ENCODE data around the gene PLEKHM3. TPM values are rescaled to one million over a fixed set of nuclear protein-coding genes. Genes with fewer than 3 reads are reported as not detected.

PLEKHM3 gene
- total and polyA plus RNA-seq, 2 of the 13 experiments (the other 11 are each of a cell fraction or from before 2014, with no cell fraction given), result 4.5 to 4.7 TPM

GRCh38 chr2:207819839-207820784 lies 205.2 kb downstream of the PLEKHM3 start (continued):
- no peak for TF ChIP-seq NFIB (CRISPR knock-in tag; IDR thresholded peaks at IDR 0.05; ENCODE audit: borderline replicate concordance)
- no peak; the same call in 1 of the 2 replicates for TF ChIP-seq ZNF790 (CRISPR knock-in tag; IDR thresholded peaks at IDR 0.05; ENCODE audit: borderline replicate concordance)
- no peak for TF ChIP-seq USF2 (IDR thresholded peaks at IDR 0.05; ENCODE audit: low read depth, low read length)
- no peak for TF ChIP-seq USF2 (CRISPR knock-in tag; IDR thresholded peaks at IDR 0.05; ENCODE audit: borderline replicate concordance)
- TF ChIP-seq DPF2 (CRISPR knock-in tag; IDR thresholded peaks at IDR 0.05; ENCODE audit: borderline replicate concordance, low read depth), result peak; percentile 42; the same call in 1 of the 2 replicates
- peak; percentile 83; the same call in 1 of the 2 replicates for TF ChIP-seq TARDBP (CRISPR knock-in tag; IDR thresholded peaks at IDR 0.05)
- TF ChIP-seq ZSCAN5A (CRISPR knock-in tag; IDR thresholded peaks at IDR 0.05; ENCODE audit: borderline replicate concordance), result peak; percentile 8; the same call in 1 of the 2 replicates
- peak; percentile 14; the same call in 1 of the 2 replicates for TF ChIP-seq STAT5B (CRISPR knock-in tag; IDR thresholded peaks at IDR 0.05)
- peak; percentile 86; the same call in 1 of the 2 replicates for TF ChIP-seq PITX1 (CRISPR knock-in tag; IDR thresholded peaks at IDR 0.05)
- TF ChIP-seq SCMH1 (CRISPR knock-in tag; IDR thresholded peaks at IDR 0.05; ENCODE audit: borderline replicate concordance), result no peak
- TF ChIP-seq ZMYM2 (CRISPR knock-in tag; IDR thresholded peaks at IDR 0.05), result peak; percentile 95
- no peak for TF ChIP-seq U2AF2 (IDR thresholded peaks at IDR 0.05; ENCODE audit: low read depth, low read length)
- TF ChIP-seq ZNF235 (CRISPR knock-in tag; IDR thresholded peaks at IDR 0.05; ENCODE audit: borderline replicate concordance), result peak; percentile 8; the same call in 1 of the 2 replicates
- no peak for TF ChIP-seq ZNF207 (IDR thresholded peaks at IDR 0.05; ENCODE audit: borderline replicate concordance)
- TF ChIP-seq CSRNP1 (CRISPR knock-in tag; IDR thresholded peaks at IDR 0.05), result 0 out of 2 replicates have a peak, but pooled peaks have one; percentile 63
- peak; percentile 81 for TF ChIP-seq ZNF142 (CRISPR knock-in tag; IDR thresholded peaks at IDR 0.05)

All from HepG2 (cell line).